H9 (cell line): ENCODE measurements around the gene UBN1. TPM values are rescaled to one million over a fixed set of nuclear protein-coding genes. Genes with fewer than 3 reads are reported as not detected.

Experiments
- DNase-seq: peaks from one replicate; pipeline ENCODE4 v3.0.0-alpha.2; 2017
- H2AFZ ChIP-seq: one replicate; pipeline ENCODE4 v1.6.1; 2013; ENCODE audit warnings: mild to moderate bottlenecking, low read length, control low read depth, moderate library complexity
- H2AK5ac ChIP-seq: 2 replicates; pipeline ENCODE4 v1.6.1; 2013; ENCODE audit warnings: low read length, control low read depth, mixed read lengths; ENCODE audit not compliant: insufficient read length
- H2BK120ac ChIP-seq: one replicate; pipeline ENCODE4 v1.6.1; 2013; ENCODE audit warnings: low read depth, mild to moderate bottlenecking, low read length, control low read depth, inconsistent platforms; ENCODE audit not compliant: poor library complexity, severe bottlenecking
- H2BK12ac ChIP-seq: 2 replicates; pipeline ENCODE4 v1.6.1; 2013; ENCODE audit warnings: low read length, control low read depth, mixed read lengths, low read depth; ENCODE audit not compliant: insufficient read length
- H2BK15ac ChIP-seq: 2 replicates; pipeline ENCODE4 v1.6.1; 2013; ENCODE audit warnings: low read depth, low read length, control low read depth
- H2BK20ac ChIP-seq: one replicate; pipeline ENCODE4 v1.6.1; 2013; ENCODE audit warnings: low read depth, mild to moderate bottlenecking, low read length, control low read depth, inconsistent platforms; ENCODE audit not compliant: poor library complexity, severe bottlenecking
- H2BK5ac ChIP-seq: 2 replicates; pipeline ENCODE4 v1.6.1; 2013; ENCODE audit warnings: low read length, control low read depth, mixed read lengths; ENCODE audit not compliant: insufficient read length
- H3K14ac ChIP-seq: 2 replicates; pipeline ENCODE4 v1.6.1; 2013; ENCODE audit warnings: low read length, control low read depth; ENCODE audit not compliant: insufficient read depth
- H3K18ac ChIP-seq: 2 replicates; pipeline ENCODE4 v1.6.1; 2013; ENCODE audit warnings: low read depth, mild to moderate bottlenecking, mixed read lengths, low read length, control low read depth; ENCODE audit not compliant: insufficient read length
- H3K23ac ChIP-seq: 2 replicates; pipeline ENCODE4 v1.6.1; 2013; ENCODE audit warnings: low read length, control low read depth, mixed read lengths, low read depth; ENCODE audit not compliant: insufficient read length
- H3K23me2 ChIP-seq: 2 replicates; pipeline ENCODE4 v1.6.1; 2013; ENCODE audit warnings: low read depth, mild to moderate bottlenecking, mixed read lengths, low read length, control low read depth; ENCODE audit not compliant: insufficient read length, poor library complexity, severe bottlenecking
- H3K27ac ChIP-seq: 2 replicates; pipeline ENCODE4 v1.5.1; 2013; ENCODE audit warnings: low read length, control low read depth, mixed read lengths, low read depth; ENCODE audit not compliant: insufficient read length
- H3K27me3 ChIP-seq: 2 replicates; pipeline ENCODE4 v1.6.1; 2013; ENCODE audit warnings: low read length, control low read depth, inconsistent platforms; ENCODE audit not compliant: insufficient read depth
- H3K4ac ChIP-seq: 2 replicates; pipeline ENCODE4 v1.6.1; 2013; ENCODE audit warnings: low read depth, mild to moderate bottlenecking, control low read depth, inconsistent platforms, low read length, moderate library complexity
- H3K4me1 ChIP-seq: 2 replicates; pipeline ENCODE4 v1.6.1; 2013; ENCODE audit warnings: low read length, control low read depth, inconsistent platforms; ENCODE audit not compliant: insufficient read depth
- H3K4me2 ChIP-seq: 2 replicates; pipeline ENCODE4 v1.6.1; 2013; ENCODE audit warnings: low read length, control low read depth, mixed read lengths; ENCODE audit not compliant: insufficient read length, insufficient read depth
- H3K56ac ChIP-seq: 2 replicates; pipeline ENCODE4 v1.6.1; 2013; ENCODE audit warnings: low read depth, mild to moderate bottlenecking, mixed read lengths, low read length, control low read depth; ENCODE audit not compliant: insufficient read length
- H3K79me1 ChIP-seq: 2 replicates; pipeline ENCODE4 v1.6.1; 2013; ENCODE audit warnings: low read depth, mild to moderate bottlenecking, moderate library complexity, low read length, control low read depth, inconsistent platforms; ENCODE audit not compliant: insufficient read depth, poor library complexity, severe bottlenecking
- H3K79me2 ChIP-seq: 2 replicates; pipeline ENCODE4 v1.6.1; 2013; ENCODE audit warnings: low read length, control low read depth, inconsistent platforms; ENCODE audit not compliant: insufficient read depth
- H3K9ac ChIP-seq: 2 replicates; pipeline ENCODE4 v1.6.1; 2013; ENCODE audit warnings: low read length, control low read depth, mixed read lengths; ENCODE audit not compliant: insufficient read length; ENCODE audit errors: extremely low read depth
- H3K9me3 ChIP-seq: one replicate; pipeline ENCODE4 v1.6.1; 2013; ENCODE audit warnings: low read depth, low read length, inconsistent platforms; ENCODE audit not compliant: control insufficient read depth
- H3T11ph ChIP-seq: one replicate; pipeline ENCODE4 v1.6.1; 2013; ENCODE audit warnings: mild to moderate bottlenecking, low read length, control low read depth, inconsistent platforms
- H4K20me1 ChIP-seq: one replicate; pipeline ENCODE4 v1.6.1; 2013; ENCODE audit not compliant: control insufficient read depth, insufficient read length, insufficient read depth
- H4K5ac ChIP-seq: 2 replicates; pipeline ENCODE4 v1.6.1; 2013; ENCODE audit warnings: low read depth, mild to moderate bottlenecking, mixed read lengths, low read length, control low read depth; ENCODE audit not compliant: insufficient read length
- H4K8ac ChIP-seq: replicated peaks from 2 replicates; pipeline ENCODE4 v1.6.1; 2013; ENCODE audit warnings: low read length, control low read depth, mixed read lengths, low read depth; ENCODE audit not compliant: insufficient read length
- H4K91ac ChIP-seq: 2 replicates; pipeline ENCODE4 v1.6.1; 2013; ENCODE audit warnings: low read depth, mild to moderate bottlenecking, moderate library complexity, mixed read lengths, low read length, control low read depth; ENCODE audit not compliant: insufficient read length
- H3K27ac Mint-ChIP-seq, 3 experiments: 2 replicates in 2 of 3; 3 replicates in 1 of 3; pipeline ENCODE4 v1.8.0; 2020 to 2021; ENCODE audit warnings: mixed read lengths in 3 of 3, mild to moderate bottlenecking in 1 of 3, moderate library complexity in 1 of 3
- H3K27me3 Mint-ChIP-seq: 2 replicates; pipeline ENCODE4 v1.8.0; 2021; ENCODE audit warnings: low read depth, mild to moderate bottlenecking, moderate library complexity, mixed read lengths
- H3K36me3 Mint-ChIP-seq, 3 experiments: 2 replicates in 2 of 3; 3 replicates in 1 of 3; pipeline ENCODE4 v1.8.0; 2020 to 2021; ENCODE audit warnings: low read depth in 3 of 3, mixed read lengths in 3 of 3; ENCODE audit not compliant: insufficient read depth in 1 of 3
- H3K4me1 Mint-ChIP-seq, 2 experiments: 2 replicates each; pipeline ENCODE4 v1.8.0; 2020; ENCODE audit warnings: mixed read lengths in 2 of 2
- H3K4me3 Mint-ChIP-seq, 2 experiments: 2 replicates in 1 of 2; 3 replicates in 1 of 2; pipeline ENCODE4 v1.8.0; 2020 to 2021; ENCODE audit warnings: mild to moderate bottlenecking in 2 of 2, mixed read lengths in 2 of 2, moderate library complexity in 1 of 2
- H3K9me3 Mint-ChIP-seq, 2 experiments: 2 replicates in 1 of 2; 3 replicates in 1 of 2; pipeline ENCODE4 v1.8.0; 2020; ENCODE audit warnings: mild to moderate bottlenecking in 2 of 2, mixed read lengths in 2 of 2, moderate library complexity in 1 of 2
- CTCF ChIP-seq: fragments of 200-600 bp; sonication (generic); conservative IDR thresholded peaks from 3 replicates; pipeline ENCODE4 v1.8.0; 2021; ENCODE audit warnings: antibody characterized with exemption, mild to moderate bottlenecking
- WGBS: extraction: QIAGEN DNeasy Blood & Tissue Kit; methylation state at CpG from one replicate; pipeline ENCODE4 v1.1.7; 2013; ENCODE audit warnings: missing lambda C conversion rate, low lambda C conversion rate, mixed read lengths; ENCODE audit not compliant: insufficient read length; ENCODE audit errors: extremely low coverage; 5-methylcytosine and 5-hydroxymethylcytosine counted together
- total RNA-seq: library from RNA; stranded (reverse); gene quantifications from 2 replicates; pipeline ENCODE4 v1.2.1, GENCODE V29; 2021

UBN1 gene
- total RNA-seq, 1 experiment from 2014 or later, result 55.2 TPM

GRCh38 chr16:4894276-4895150 is 47.2 kb downstream of the UBN1 start:
- Mint-ChIP-seq H3K27me3 (no peaks in the 10 kb centered on the region; the same call in 1 of the 2 replicates), H3K27ac (peak overlapping the region in 1 of 3 experiments; percentile 74; a peak in 1 of 7 replicates), H3K4me3 (no peak overlapping the region), H3K36me3 (peaks cover 8 to 72% (median 58%) of the 10 kb centered on the region in 3 experiments), H3K9me3 (peaks cover 3 to 6% of the 10 kb centered on the region in 2 experiments; a peak in 2 of 5 replicates), H3K4me1 (no peaks in the 10 kb centered on the region)
- Histone ChIP-seq H4K8ac (no peak overlapping the region), H4K5ac (no peak overlapping the region), H3T11ph (no peak overlapping the region), H3K79me2 (no peaks in the 10 kb centered on the region), H2BK15ac (no peak overlapping the region), H3K56ac (no peak overlapping the region), H3K18ac (no peak overlapping the region), H3K4ac (no peak overlapping the region), H3K14ac (no peak overlapping the region), H3K4me2 (no peak overlapping the region), H2BK20ac (no peak overlapping the region), H3K23me2 (no peaks in the 10 kb centered on the region), H3K23ac (no peak overlapping the region), H3K27ac (no peak overlapping the region), H4K91ac (no peak overlapping the region), H3K9me3 (no peaks in the 10 kb centered on the region), H3K79me1 (no peaks in the 10 kb centered on the region), H3K4me1 (no peaks in the 10 kb centered on the region), H2BK120ac (no peak overlapping the region), H2BK5ac (no peak overlapping the region), H3K9ac (no peak overlapping the region), H2AFZ (no peak overlapping the region), H4K20me1 (no peaks in the 10 kb centered on the region), H2AK5ac (no peak overlapping the region), H2BK12ac (no peak overlapping the region), H3K27me3 (no peaks in the 10 kb centered on the region)
- no CpG with 5 or more reads among the region's 22 CpGs for WGBS
- DNase-seq, result peak; percentile 50
- TF ChIP-seq CTCF, result no peak
